NCI-H2107 (cell line): Measurements from ENCODE around the gene TNFRSF13B.
"Not testable (repeated sequence)": the region's sequence is repeated elsewhere in the genome, so short reads cannot be mapped to it uniquely, and the experiment has no call there.

Experiments
- DNase-seq: peaks from one replicate; lab custom pipeline; 2025; lab: John Stamatoyannopoulos, UW

Gene TNFRSF13B

GRCh38 chr17:16961022-16961421 lies 10.9 kb downstream of the TNFRSF13B start:
- not testable (repeated sequence) for DNase-seq

- not testable (repeated sequence) for DNase-seq
Observed at GRCh38 chr17:16955011-16955410, 16.9 kb downstream of the TNFRSF13B start.

GRCh38 chr17:16954521-16954920 lies 17.4 kb downstream of the TNFRSF13B start:
- no peak for DNase-seq

- DNase-seq, result no peak
Observed at GRCh38 chr17:16953841-16954240, 18.1 kb downstream of the TNFRSF13B start.

DNA sequence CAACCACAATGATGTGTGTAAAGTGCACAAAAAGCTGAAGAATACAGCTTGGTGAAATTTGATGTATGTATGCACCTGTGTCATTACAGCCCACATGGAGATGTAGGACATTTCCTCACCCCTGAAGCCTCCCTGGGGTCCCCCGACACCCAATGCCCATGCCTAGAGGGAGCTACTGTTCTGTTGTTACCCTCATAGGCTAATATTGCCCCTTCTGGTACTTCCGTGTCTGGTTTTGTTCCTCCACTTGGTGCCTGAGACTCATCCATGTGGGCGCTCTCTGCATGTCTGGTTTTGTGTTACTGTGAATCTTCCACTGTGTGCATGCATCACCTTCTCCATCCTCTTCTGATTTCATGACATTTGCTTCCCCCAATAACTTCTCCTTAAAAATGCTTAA lies 18.6 kb downstream of the TNFRSF13B start:
- DNase-seq, result no peak

- DNase-seq, result no peak
Observed at GRCh38 chr17:16952401-16952800, 19.5 kb downstream of the TNFRSF13B start.

GRCh38 chr17:16950488-16950887 lies 21.4 kb downstream of the TNFRSF13B start:
- no peak for DNase-seq

GRCh38 chr17:16948587-16949376 lies 23.1 kb downstream of the TNFRSF13B start:
- no peak for DNase-seq

DNA sequence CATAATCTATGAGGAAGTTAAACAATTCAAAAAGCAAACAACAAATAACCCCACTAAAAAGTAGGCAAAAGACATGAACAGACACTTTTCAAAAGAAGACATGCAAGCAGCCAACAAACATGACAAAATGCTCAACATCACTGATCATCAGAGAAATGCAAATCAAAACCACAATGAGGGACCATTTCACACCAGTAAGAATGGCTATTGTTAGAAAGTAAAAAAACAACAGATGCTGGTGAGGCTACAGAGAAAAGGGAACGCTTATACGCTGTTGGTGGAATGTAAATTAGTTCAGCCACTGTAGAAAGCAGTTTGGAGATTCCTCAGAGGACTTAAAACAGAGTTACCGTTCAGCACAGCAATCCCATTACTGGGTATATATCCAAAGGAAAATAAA lies 24.4 kb downstream of the TNFRSF13B start:
- no peak for DNase-seq

DNA sequence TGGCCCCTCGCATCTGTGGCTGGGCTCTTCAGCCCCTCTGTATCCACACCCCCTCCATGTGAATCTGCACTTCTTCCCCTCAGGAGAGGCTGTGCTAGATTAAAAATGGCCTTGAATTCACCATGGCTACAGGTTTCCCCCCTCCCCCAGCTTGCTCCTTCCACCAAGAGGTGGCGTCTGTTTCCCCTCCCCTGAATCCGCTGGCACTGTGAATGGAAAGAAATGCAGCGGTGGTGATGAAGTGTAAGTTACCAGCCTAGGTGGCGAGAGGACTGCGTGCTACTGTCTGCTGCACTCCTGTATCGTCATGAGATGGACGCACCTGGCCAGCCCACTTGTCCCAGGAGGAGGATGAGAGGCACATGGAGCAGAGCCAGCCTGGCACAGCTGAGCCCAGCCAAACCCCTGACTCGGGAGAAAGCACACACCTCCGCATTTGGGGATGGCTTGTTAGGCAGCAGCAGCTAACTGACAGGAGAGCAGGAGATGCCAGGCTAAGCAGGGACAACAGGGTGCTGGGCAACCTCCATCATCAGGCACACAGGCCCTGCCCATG lies 26.2 kb downstream of the TNFRSF13B start:
- no peak for DNase-seq

GRCh38 chr17:16945136-16945482 lies 26.8 kb downstream of the TNFRSF13B start:
- DNase-seq, result no peak

GRCh38 chr17:16944334-16945135 lies 27.4 kb downstream of the TNFRSF13B start:
- DNase-seq, result no peak

DNA sequence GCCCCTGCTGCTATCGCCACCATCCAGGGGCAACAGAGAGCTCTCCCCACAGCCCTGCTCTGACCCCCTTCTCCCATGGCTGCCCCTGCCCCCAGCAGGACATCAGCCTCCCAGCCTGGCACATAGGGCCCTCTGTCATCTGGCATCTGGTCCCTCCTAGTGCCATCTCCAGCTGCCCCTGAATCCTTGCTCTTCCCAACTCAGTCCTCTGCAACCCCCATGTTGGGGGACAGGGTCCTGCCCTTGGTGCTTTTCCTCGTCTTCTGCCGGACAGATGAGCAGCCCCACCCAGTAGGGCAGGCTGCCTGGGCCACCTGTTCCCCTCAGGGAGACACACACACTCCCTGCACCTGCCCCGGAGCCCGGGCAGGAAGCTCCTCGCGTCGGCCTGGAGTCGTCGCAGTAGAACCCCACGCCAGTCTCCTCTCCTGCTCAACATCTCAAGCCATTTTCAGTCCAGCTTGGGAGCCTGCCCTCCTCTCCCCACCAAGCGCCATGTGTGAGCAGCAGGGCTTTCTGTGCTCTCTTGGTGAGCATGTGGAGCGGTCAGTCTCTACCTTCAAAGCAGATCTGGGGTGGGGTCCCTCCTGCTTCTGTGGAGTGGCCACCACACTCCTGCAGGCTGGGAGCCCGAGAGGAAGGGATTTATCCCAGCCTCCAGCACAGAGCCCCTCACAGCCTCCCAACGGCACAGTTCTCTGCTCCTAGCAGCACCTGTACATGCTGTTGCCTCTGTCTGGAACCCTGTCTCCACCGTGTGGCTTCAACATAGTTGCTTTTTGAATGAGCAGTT lies 28.2 kb downstream of the TNFRSF13B start:
- no peak for DNase-seq

- no peak for DNase-seq
Observed at GRCh38 chr17:16943032-16943352, 28.9 kb downstream of the TNFRSF13B start.

DNA sequence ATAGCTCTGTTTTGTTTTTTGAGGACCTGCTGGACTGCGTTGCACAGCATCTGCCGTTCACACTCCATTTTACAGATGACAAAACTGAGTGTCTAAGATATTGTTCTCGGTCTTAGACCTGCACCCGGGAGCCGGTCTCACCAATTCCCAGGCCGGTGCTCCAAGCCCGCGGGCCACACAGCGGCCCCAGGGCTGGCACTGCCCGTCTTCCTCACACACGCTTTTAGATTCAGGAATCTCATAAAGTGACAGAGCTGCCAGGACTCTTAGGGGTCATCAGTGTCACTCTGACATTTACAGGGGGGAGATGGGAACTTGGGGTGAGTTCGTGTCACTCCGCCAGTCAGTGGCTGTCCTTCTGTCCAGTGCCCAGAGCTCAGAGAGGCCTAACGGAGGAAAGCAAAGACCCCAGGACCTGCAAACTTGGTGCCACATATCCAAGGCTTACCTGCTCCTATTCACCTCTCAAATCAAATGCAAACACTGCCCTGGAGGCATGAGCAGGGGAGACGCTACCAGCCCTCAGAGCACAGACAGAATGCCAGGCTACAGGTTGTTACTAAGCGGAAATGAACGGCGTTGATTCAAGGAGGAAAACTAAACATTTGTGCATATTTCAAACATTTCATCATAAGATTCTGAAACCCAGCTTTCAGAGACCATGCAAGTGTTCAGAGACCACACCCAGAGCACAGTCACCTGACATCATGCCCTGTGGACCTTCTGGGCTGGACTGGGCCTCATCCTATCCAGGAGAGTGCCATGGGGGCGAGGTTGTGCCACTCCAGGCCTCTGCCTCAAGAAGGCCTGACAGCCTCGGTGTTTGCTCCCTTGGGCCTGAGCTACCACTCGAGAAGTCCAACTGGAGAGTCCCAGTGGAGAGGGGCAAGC lies 29.5 kb downstream of the TNFRSF13B start:
- no peak for DNase-seq

- no peak for DNase-seq
Observed at GRCh38 chr17:16941072-16942036, 30.6 kb downstream of the TNFRSF13B start.

- DNase-seq, result no peak
Observed at GRCh38 chr17:16940116-16940881, 31.6 kb downstream of the TNFRSF13B start.

DNA sequence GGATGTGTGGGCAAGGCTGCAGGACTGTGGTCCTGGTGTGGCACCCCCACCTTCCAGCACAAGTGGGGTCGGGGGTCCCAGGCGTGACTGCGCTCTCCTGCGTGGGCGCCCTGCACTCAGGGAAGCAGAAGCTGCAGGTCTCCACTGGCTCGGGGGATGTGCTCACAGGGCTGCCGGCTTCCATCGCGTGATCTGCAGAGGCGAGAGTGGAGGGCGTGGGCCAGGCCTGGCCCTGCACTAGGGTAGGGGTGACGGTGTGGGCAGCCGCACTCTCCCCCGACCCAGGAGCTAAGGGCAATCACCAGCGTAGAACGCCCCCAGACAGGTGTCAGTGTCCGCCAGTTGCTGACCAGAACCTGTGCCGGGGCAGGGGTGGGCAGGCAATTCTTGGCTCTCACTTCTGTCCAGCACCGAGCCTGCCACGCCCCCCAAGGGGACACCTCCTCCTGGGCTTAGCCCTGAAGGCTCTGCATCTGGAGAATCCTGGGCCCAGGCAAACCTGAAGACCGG lies 32.3 kb downstream of the TNFRSF13B start:
- DNase-seq, result no peak

DNA sequence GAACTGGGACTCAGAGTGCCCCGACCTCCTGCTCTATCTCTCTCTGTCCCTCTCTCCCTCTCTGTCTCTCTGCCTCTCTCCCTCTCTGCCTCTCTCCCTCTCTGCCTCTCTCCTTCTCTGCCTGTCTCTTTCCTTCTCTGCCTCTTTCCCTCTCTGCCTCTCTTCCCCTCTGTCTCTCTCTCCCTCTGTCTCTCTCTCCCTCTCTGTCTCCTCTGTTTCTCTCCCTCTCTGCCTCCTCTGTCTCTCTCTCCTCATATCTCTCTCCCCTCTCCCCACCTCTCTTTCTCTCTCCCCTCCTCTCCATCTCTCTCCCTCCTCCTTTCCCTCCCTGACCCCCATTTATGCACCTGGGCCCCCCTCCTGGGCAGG lies 32.7 kb downstream of the TNFRSF13B start:
- no peak for DNase-seq
